CD4-positive, alpha-beta T cell (primary cell): ENCODE data around the gene FN3KRP. TPM values are rescaled to one million over a fixed set of nuclear protein-coding genes. Genes with fewer than 3 reads are reported as not detected.
"Not testable (repeated sequence)": the region's sequence is repeated elsewhere in the genome, so short reads cannot be mapped to it uniquely, and the experiment has no call there.

ENCODE experiments used
- ATAC-seq: fragments of 200-7000 bp; cut with Tn5 transposase; one replicate; pipeline ENCODE4 v1.10.0; 2022; ENCODE audit warnings: mild to moderate bottlenecking; ENCODE audit not compliant: poor library complexity
- CTCF ChIA-PET: fragments of 350-600 bp; sonication (Branson Sonifier 250); formaldehyde crosslinking; loops from one replicate; lab custom pipeline; 2021; ENCODE audit warnings: antibody characterized with exemption, inconsistent platforms; lab: Charles Lee
- POLR2A ChIA-PET: fragments of 350-600 bp; sonication (Branson Sonifier 250); formaldehyde crosslinking; loops from one replicate; lab custom pipeline; 2021; ENCODE audit warnings: antibody characterized with exemption, inconsistent platforms; lab: Charles Lee
- DNase-seq, 14 experiments: peaks; one replicate each; pipeline ENCODE4 v3.0.0-alpha.2; 2013 to 2020; ENCODE audit warnings: mixed read lengths in 2 of 14
- H3K27ac ChIP-seq, 2 donors: one replicate each; pipeline versions ENCODE4 v1.5.1 to v1.7.0; 2013; ENCODE audit warnings: low read length in 2 of 2, low read depth in 1 of 2, mild to moderate bottlenecking in 1 of 2
- H3K27me3 ChIP-seq, 2 experiments: 1 replicate in 1 of 2; 2 replicates in 1 of 2; pipeline versions ENCODE4 v1.6.1 to v1.7.0; 2013; ENCODE audit warnings: low read length in 2 of 2, control low read depth in 1 of 2, mild to moderate bottlenecking in 1 of 2, moderate library complexity in 1 of 2; ENCODE audit not compliant: insufficient read depth in 2 of 2, control insufficient read depth in 1 of 2
- H3K36me3 ChIP-seq: one replicate; pipeline ENCODE4 v1.6.1; 2013; ENCODE audit warnings: low read length, control low read depth; ENCODE audit not compliant: insufficient read depth
- H3K4me1 ChIP-seq: one replicate; pipeline ENCODE4 v1.6.1; 2013; ENCODE audit warnings: low read length, control low read depth; ENCODE audit not compliant: insufficient read depth
- H3K4me3 ChIP-seq: one replicate; pipeline ENCODE4 v1.5.1; 2013; ENCODE audit warnings: mild to moderate bottlenecking, low read length, moderate library complexity
- H3K9me3 ChIP-seq, 2 experiments: 1 replicate in 1 of 2; 2 replicates in 1 of 2; pipeline versions ENCODE4 v1.6.1 to v1.7.0; 2013; ENCODE audit warnings: low read length in 2 of 2, mild to moderate bottlenecking in 2 of 2, control low read depth in 1 of 2, moderate library complexity in 1 of 2; ENCODE audit not compliant: control insufficient read depth in 1 of 2, insufficient read depth in 1 of 2
- H3K27ac Mint-ChIP-seq: one replicate; pipeline ENCODE4 v1.8.0; 2020; ENCODE audit warnings: mixed read lengths
- H3K27me3 Mint-ChIP-seq: one replicate; pipeline ENCODE4 v1.8.0; 2021; ENCODE audit warnings: mixed read lengths
- H3K36me3 Mint-ChIP-seq: one replicate; pipeline ENCODE4 v1.8.0; 2021; ENCODE audit warnings: low read depth, mixed read lengths
- H3K4me1 Mint-ChIP-seq: one replicate; pipeline ENCODE4 v1.8.0; 2021; ENCODE audit warnings: low read depth, mixed read lengths
- H3K4me3 Mint-ChIP-seq: one replicate; pipeline ENCODE4 v1.8.0; 2020; ENCODE audit warnings: mild to moderate bottlenecking, mixed read lengths
- H3K9me3 Mint-ChIP-seq: one replicate; pipeline ENCODE4 v1.8.0; 2020; ENCODE audit warnings: mixed read lengths
- intact Hi-C, 2 experiments: fragments of 100-400 bp; cut with DNase I in 1 of 2; cut with micrococcal nuclease in 1 of 2; formaldehyde crosslinking; loops; one replicate each; pipeline versions ENCODE4 v1.15.1 to v1.9.0; 2023 to 2025; cut with DNase I, micrococcal nuclease
- total RNA-seq, 174 experiments: library from RNA in 2 of 174; stranded (reverse) in 2 of 174; gene quantifications; one replicate each; pipeline ENCODE4 v1.2.3 and lab custom pipeline; 2021 to 2026
- TF ChIP-seq, protein P1 (sequence below): fragments of 200-600 bp; IDR thresholded peaks from one replicate; pipeline ENCODE4 v1.8.0; 2022; ENCODE audit warnings: antibody characterized with exemption, mild to moderate bottlenecking

The FN3KRP gene
- total RNA-seq, 2 experiments from 2014 or later: 30.6 to 31.2 TPM

GRCh38 chr17:82772026-82772425 lies 55.5 kb downstream of the FN3KRP start:
- CTCF ChIA-PET: interaction anchor here (1.3 kb wide), 1 partner anchor 103 kb away, joined by 3 read pairs; no protein-coding TSS in a partner anchor
- Mint-ChIP-seq H3K4me3 (no peak overlapping the region), H3K27ac (no peak overlapping the region), H3K9me3 (no peaks in the 10 kb centered on the region), H3K4me1 (peaks cover 13% of the 10 kb centered on the region), H3K27me3 (no peaks in the 10 kb centered on the region), H3K36me3 (peaks cover 50% of the 10 kb centered on the region)
- H3K4me3 ChIP-seq: no peak overlapping the region
- no peak overlapping the region for H3K27ac ChIP-seq
- intact Hi-C loops: no loop called here
- TF ChIP-seq, protein P1, sequence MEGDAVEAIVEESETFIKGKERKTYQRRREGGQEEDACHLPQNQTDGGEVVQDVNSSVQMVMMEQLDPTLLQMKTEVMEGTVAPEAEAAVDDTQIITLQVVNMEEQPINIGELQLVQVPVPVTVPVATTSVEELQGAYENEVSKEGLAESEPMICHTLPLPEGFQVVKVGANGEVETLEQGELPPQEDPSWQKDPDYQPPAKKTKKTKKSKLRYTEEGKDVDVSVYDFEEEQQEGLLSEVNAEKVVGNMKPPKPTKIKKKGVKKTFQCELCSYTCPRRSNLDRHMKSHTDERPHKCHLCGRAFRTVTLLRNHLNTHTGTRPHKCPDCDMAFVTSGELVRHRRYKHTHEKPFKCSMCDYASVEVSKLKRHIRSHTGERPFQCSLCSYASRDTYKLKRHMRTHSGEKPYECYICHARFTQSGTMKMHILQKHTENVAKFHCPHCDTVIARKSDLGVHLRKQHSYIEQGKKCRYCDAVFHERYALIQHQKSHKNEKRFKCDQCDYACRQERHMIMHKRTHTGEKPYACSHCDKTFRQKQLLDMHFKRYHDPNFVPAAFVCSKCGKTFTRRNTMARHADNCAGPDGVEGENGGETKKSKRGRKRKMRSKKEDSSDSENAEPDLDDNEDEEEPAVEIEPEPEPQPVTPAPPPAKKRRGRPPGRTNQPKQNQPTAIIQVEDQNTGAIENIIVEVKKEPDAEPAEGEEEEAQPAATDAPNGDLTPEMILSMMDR: no peak
- H3K4me1 ChIP-seq: peaks cover 19% of the 10 kb centered on the region
- POLR2A ChIA-PET: no interaction called here
- no peaks in the 10 kb centered on the region for H3K27me3 ChIP-seq
- no peaks in the 10 kb centered on the region for H3K9me3 ChIP-seq
- peaks cover 47% of the 10 kb centered on the region for H3K36me3 ChIP-seq
- DNase-seq (no peak), ATAC-seq (no peak)

- DNase-seq, H3K4me3 ChIP-seq, ATAC-seq, H3K27me3 ChIP-seq, H3K4me3 Mint-ChIP-seq, H3K27ac ChIP-seq, H3K4me1 Mint-ChIP-seq, H3K9me3 ChIP-seq, H3K27me3 Mint-ChIP-seq, POLR2A ChIA-PET, H3K9me3 Mint-ChIP-seq, H3K27ac Mint-ChIP-seq: not testable (repeated sequence)
- Histone ChIP-seq H3K36me3 (peaks cover 28% of the 10 kb centered on the region), H3K4me1 (peaks cover 19% of the 10 kb centered on the region)
- CTCF ChIA-PET: interaction anchor here (1.9 kb wide), 1 partner anchor 106 kb away, joined by 7 read pairs; no protein-coding TSS in a partner anchor
- intact Hi-C loops: loop anchor here in 1 of 2 experiments (2.0 kb wide), 2 partner anchors 106 to 422 kb away; no protein-coding TSS in a partner anchor
- peaks cover 34% of the 10 kb centered on the region for H3K36me3 Mint-ChIP-seq
Observed at GRCh38 chr17:82774456-82774855, 58.0 kb downstream of the FN3KRP start.

DNA sequence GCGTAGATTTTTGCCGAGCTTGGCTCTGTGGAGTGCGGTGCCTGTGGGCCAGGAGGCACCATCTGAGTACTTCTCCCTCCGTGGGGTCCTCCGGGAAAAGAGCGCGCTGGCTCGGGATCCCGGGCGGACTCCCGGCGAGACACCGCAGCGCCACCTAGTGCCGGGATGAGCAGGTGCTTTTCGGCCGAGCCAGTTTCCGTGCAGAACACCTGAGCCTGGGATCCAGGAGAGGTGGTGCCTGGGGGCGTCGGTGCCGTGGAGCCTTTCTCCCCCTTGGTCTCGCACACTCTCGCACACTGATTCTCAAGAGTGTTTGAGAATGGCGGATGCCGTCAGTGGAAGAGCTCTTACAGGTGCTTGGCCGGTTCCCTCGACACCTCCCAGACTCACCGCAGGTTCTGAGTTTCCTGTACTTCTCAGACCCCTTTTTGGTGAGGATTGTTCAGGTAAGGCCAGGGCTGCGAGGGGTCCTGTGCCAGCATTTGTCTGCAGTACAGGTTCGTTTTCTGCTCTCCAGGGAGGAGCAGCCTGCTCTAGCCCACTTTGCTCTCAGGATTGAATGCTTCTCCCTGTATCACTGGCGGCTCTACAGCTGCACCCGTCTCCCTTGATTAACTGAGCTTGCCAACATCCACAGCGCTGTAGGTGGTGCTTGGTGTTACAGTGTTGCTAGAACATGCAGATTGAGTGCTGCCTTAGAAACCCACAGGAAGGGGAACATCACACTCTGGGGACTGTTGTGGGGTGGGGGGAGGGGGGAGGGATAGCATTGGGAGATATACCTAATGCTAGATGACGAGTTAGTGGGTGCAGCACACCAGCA lies 58.7 kb downstream of the FN3KRP start:
- intact Hi-C loops: loop anchor here in 1 of 2 experiments (2.0 kb wide), 2 partner anchors 106 to 422 kb away; no protein-coding TSS in a partner anchor
- H3K27ac Mint-ChIP-seq: no peak overlapping the region
- CTCF ChIA-PET: interaction anchor here (1.9 kb wide), 1 partner anchor 106 kb away, joined by 7 read pairs; no protein-coding TSS in a partner anchor

More for the DNA sequence above, 58.7 kb downstream of the FN3KRP start:
- H3K4me3 ChIP-seq: peak overlapping the region; percentile 9
- H3K27me3 Mint-ChIP-seq: no peaks in the 10 kb centered on the region
- ATAC-seq (no peak), DNase-seq (peak in 12 of 14 experiments; percentile 15 to 62 (median 31))
- no peaks in the 10 kb centered on the region for H3K9me3 ChIP-seq
- peaks cover 21% of the 10 kb centered on the region for H3K36me3 ChIP-seq
- TF ChIP-seq, protein P1: peak; percentile 77
- H3K27me3 ChIP-seq: no peaks in the 10 kb centered on the region
- H3K4me1 Mint-ChIP-seq: peaks cover 10% of the 10 kb centered on the region
- H3K4me3 Mint-ChIP-seq: no peak overlapping the region
- H3K36me3 Mint-ChIP-seq: peaks cover 26% of the 10 kb centered on the region
- no peaks in the 10 kb centered on the region for H3K9me3 Mint-ChIP-seq
- no peak overlapping the region for H3K27ac ChIP-seq
- POLR2A ChIA-PET: no interaction called here
- H3K4me1 ChIP-seq: peaks cover 19% of the 10 kb centered on the region
